IMR-90 (cell line): ENCODE data around the gene NAA30.

Experiments used
- BHLHE40 ChIP-seq: fragments of 150-350 bp; IDR thresholded peaks from 2 replicates; pipeline ENCODE4 v1.6.1; 2016; ENCODE audit warnings: mild to moderate bottlenecking, low read depth, low read length
- CEBPB ChIP-seq: IDR thresholded peaks from 2 replicates; pipeline ENCODE4 v1.6.1; 2012; ENCODE audit warnings: low read depth, low read length, improper control_type of control experiment
- CHD1 ChIP-seq: IDR thresholded peaks from 2 replicates; pipeline ENCODE4 v1.6.1; 2012; ENCODE audit warnings: low read depth, low read length, improper control_type of control experiment
- MAZ ChIP-seq: IDR thresholded peaks from 2 replicates; pipeline ENCODE4 v1.6.1; 2012; ENCODE audit warnings: low read depth, mild to moderate bottlenecking, low read length, improper control_type of control experiment, moderate library complexity, borderline replicate concordance
- POLR2A ChIP-seq: IDR thresholded peaks from 2 replicates; pipeline ENCODE4 v1.6.1; 2012; ENCODE audit warnings: mild to moderate bottlenecking, low read depth, low read length
- RAD21 ChIP-seq: IDR thresholded peaks from 2 replicates; pipeline ENCODE4 v1.6.1; 2012; ENCODE audit warnings: low read length, improper control_type of control experiment
- SMC3 ChIP-seq: fragments of 150-350 bp; IDR thresholded peaks from 2 replicates; pipeline ENCODE4 v1.6.1; 2016; ENCODE audit warnings: low read depth, mild to moderate bottlenecking, antibody characterized with exemption, low read length, moderate library complexity
- TF ChIP-seq, protein P1 (sequence below): conservative IDR thresholded peaks from 2 replicates; pipeline ENCODE4 v1.5.1; 2012; ENCODE audit warnings: mild to moderate bottlenecking, low read depth, low read length, improper control_type of control experiment
- TF ChIP-seq, protein P2 (sequence below): fragments of 150-350 bp; IDR thresholded peaks from 2 replicates; pipeline ENCODE4 v1.6.1; 2016; ENCODE audit warnings: low read depth, mild to moderate bottlenecking, low read length, moderate library complexity, borderline replicate concordance

- TF ChIP-seq RAD21 (no peak), POLR2A (peak; percentile 74; the same call in 1 of the 2 replicates), BHLHE40 (no peak), SMC3 (no peak), CHD1 (no peak), MAZ (0 out of 2 replicates have a peak, but pooled peaks have one; percentile 17), CEBPB (no peak)
- TF ChIP-seq, protein P1, sequence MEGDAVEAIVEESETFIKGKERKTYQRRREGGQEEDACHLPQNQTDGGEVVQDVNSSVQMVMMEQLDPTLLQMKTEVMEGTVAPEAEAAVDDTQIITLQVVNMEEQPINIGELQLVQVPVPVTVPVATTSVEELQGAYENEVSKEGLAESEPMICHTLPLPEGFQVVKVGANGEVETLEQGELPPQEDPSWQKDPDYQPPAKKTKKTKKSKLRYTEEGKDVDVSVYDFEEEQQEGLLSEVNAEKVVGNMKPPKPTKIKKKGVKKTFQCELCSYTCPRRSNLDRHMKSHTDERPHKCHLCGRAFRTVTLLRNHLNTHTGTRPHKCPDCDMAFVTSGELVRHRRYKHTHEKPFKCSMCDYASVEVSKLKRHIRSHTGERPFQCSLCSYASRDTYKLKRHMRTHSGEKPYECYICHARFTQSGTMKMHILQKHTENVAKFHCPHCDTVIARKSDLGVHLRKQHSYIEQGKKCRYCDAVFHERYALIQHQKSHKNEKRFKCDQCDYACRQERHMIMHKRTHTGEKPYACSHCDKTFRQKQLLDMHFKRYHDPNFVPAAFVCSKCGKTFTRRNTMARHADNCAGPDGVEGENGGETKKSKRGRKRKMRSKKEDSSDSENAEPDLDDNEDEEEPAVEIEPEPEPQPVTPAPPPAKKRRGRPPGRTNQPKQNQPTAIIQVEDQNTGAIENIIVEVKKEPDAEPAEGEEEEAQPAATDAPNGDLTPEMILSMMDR = no peak
- TF ChIP-seq, protein P2, sequence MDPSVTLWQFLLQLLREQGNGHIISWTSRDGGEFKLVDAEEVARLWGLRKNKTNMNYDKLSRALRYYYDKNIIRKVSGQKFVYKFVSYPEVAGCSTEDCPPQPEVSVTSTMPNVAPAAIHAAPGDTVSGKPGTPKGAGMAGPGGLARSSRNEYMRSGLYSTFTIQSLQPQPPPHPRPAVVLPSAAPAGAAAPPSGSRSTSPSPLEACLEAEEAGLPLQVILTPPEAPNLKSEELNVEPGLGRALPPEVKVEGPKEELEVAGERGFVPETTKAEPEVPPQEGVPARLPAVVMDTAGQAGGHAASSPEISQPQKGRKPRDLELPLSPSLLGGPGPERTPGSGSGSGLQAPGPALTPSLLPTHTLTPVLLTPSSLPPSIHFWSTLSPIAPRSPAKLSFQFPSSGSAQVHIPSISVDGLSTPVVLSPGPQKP = no peak
Measured at GRCh38 chr14:57390037-57390805, at the start of gene NAA30.
